ENCODE measurements around the gene MINDY2.
"Not testable (repeated sequence)": the region's sequence is repeated elsewhere in the genome, so short reads cannot be mapped to it uniquely, and the experiment has no call there.

DNA sequence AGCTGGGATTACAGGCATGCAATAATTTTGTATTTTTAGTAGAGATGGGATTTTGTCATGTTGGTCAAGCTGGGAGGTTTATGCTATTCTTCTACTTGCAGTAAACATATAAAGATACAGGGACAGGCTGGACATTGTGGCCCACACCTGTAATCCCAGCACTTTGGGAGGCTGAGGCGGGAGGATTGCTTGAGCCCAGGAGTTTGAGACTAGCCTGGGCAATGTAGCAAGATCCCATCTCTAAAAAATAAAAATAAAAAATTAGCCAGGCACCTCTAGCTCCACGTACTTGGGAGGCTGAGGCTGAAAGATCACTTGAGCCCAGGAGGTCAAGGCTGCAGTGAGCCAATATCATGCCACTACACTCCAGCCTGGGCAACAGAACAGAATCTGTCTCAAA, 52.2 kb downstream of the MINDY2 start:
- not testable (repeated sequence) for TF ChIP-seq CTCF (IDR thresholded peaks at IDR 0.05 in 2 of 3, conservative IDR thresholded peaks at IDR 0.05 in 1 of 3; ENCODE audit: borderline replicate concordance in 1 of 3, insufficient read depth in 1 of 3, low read depth in 2 of 3, low read length in 2 of 3); ATF3 (IDR thresholded peaks at IDR 0.05); REST (IDR thresholded peaks at IDR 0.05; ENCODE audit: low read depth); CEBPB (IDR thresholded peaks at IDR 0.05; ENCODE audit: low read depth); EZH2phosphoT487 (IDR thresholded peaks at IDR 0.05; ENCODE audit: borderline replicate concordance); ZBTB33 (IDR thresholded peaks at IDR 0.05; ENCODE audit: extremely low read depth, insufficient replicate concordance, low read length); EZH2 (IDR thresholded peaks at IDR 0.05); POLR2A (IDR thresholded peaks at IDR 0.05; ENCODE audit: borderline replicate concordance, extremely low read depth, insufficient read depth, insufficient read length); FOSL1 (IDR thresholded peaks at IDR 0.05; ENCODE audit: low read depth); RAD21 (IDR thresholded peaks at IDR 0.05; ENCODE audit: low read depth); POLR2AphosphoS5 (IDR thresholded peaks at IDR 0.05; ENCODE audit: low read depth, low read length); SIN3A (IDR thresholded peaks at IDR 0.05; ENCODE audit: low read depth)
- TF ChIP-seq, protein P1, sequence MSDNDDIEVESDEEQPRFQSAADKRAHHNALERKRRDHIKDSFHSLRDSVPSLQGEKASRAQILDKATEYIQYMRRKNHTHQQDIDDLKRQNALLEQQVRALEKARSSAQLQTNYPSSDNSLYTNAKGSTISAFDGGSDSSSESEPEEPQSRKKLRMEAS (IDR thresholded peaks at IDR 0.05), result not testable (repeated sequence)
